Endometrial microvascular endothelial cells (primary cell): Measurements from ENCODE around the gene TP73. TPM values are rescaled to one million over a fixed set of nuclear protein-coding genes. Genes with fewer than 3 reads are reported as not detected.

Experiments
- in situ Hi-C: cut with HindIII; loops from 2 replicates; pipeline ENCODE4 v1.10.0; 2017; ENCODE audit warnings: low sequenced_read_pairs, low pct_unique_long_range_greater_than_20kb; ENCODE audit errors: inconsistent ontology term
- total RNA-seq: library from RNA; depleted of rRNA; stranded (reverse); fragments of >200 nt; gene quantifications from one replicate; pipeline ENCODE4 v1.2.3, GENCODE V29; 2015; ENCODE audit errors: inconsistent ontology term

The TP73 gene
- total RNA-seq, 1 donor from 2014 or later: not detected

DNA sequence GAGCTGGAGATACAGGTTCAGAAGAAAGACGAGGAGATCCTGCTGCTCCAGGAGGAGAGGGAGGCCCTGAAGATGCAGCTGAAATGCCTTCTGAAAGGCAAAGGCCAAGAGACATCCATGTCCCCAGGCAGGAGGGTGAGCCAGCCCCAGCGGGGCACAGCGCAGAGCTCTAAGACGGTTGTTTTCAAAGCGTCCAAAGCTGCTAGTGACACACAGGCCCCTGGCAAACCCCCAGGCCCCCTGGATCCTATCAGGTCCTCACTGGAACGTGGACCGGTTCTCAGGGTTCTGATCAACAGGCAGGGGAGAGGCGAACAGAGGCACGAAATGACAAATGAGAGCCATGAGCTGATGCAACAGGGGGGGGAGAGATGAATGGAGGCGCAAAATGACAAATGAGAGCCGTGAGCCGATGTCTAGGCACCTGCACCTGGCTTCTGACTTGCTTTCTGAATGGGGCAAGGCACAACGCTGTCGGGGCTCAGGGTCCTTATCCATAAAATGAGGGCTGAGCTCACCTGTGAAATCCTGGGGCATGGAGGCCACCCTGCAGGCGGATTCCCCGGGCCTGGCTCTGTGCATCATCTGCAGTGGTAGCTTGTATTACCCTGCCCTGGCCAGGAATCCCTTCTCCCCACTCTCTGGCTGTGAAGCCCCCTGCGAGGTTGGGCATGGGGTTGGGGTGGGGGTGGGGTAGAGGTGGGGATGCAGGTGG, 109.1 kb downstream of the TP73 start:
- in situ Hi-C loops: no loop called here

DNA sequence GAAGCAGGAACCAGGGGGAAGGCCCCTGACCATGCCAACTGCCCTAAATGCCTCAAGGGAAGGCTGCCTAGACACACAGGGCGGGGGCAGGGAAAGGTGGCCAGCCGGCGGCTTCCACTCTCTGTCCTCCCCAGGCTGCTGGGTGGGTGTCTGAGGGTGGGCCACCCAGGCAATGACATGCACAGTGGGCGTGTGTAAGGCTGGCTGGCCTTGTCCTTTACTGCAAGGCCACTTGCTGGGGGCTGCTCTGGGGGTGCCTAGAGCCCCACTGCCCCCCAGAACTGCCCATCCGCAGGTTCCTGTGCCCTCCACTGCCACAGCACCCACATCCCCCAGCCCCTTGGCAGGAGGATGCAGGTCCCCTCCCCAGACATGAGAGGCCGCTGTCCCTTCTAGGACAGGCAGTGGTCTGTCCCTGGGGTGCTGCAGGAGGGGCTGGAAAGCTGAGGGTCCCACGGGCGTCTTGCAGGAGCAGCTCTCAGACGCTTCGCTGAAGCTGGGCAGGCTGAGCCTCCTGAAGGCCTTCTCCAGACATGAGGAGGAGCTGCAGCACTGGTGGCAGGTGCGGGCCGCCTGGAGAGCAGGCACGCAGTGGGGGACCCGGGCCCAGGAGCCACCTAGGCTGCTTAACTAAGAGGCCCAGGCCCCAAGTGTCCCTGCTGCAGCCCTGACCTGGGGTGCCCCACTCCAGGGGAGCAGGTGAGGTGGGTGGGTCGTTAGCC, 110.0 kb downstream of the TP73 start:
- in situ Hi-C loops: no loop called here

DNA sequence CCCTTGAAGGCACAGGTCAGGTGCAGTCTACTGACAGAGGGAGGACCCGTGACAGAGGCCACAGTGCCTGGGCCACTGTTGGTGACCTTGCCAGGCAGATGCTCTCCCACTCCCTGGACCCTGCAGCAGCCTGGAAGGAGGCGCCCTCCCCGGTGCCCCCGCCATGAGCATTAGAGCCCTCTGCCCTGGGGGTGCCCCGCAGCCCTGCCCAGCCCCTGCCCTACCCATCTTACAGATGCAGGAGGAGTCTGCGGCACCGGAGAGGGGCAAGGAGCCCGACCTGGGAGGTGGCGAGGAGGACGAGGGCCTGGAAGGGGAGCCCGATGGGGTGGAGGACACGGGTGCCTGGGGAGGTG, 110.5 kb downstream of the TP73 start:
- in situ Hi-C loops: no loop called here

DNA sequence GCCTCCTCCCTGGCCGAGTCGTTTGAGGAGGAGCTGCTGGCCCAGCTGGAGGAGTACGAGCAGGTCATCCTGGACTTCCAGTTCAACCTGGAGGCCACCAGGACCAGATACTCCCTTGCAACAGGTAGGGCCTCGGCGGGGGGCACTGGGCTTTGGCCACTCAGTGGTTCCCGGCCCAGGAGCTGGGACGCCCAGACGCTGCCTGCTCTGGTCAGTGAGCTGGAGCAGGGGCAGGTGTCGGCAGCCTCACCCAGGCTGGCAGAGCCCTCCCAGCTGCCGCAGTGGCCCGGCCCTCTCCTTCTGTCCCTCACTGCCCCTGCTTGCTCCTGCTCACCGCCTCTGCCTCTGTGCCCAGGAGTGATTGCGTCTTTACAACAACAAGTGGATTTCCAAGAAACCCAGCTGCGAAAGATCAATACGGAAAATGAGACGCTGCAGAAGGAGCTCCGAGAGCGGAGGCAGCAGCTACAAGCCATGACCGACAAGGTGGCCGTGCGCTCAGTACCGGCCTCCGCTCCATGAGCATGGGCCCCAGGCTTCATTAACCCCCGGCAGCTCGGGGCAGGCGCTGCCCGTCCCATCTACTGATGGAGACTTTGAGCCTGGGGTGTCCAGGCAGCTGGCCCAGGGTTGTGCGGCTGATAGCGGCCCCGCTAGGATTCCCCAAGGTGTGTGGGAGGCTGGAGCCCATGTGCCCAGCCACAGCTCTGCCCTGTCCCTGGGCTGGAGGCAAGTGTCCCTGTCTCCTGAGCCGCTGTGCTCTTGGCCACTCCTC, 111.2 kb downstream of the TP73 start:
- in situ Hi-C loops: no loop called here

- in situ Hi-C loops: no loop called here
These were observed 115.1 kb downstream of the TP73 start for GRCh38 chr1:3767328-3767925.

- in situ Hi-C loops: no loop called here
These were observed 116.6 kb downstream of the TP73 start for GRCh38 chr1:3768811-3769390.

GRCh38 chr1:3770047-3770765, 117.9 kb downstream of the TP73 start:
- in situ Hi-C loops: no loop called here

GRCh38 chr1:3771108-3772026, 119.1 kb downstream of the TP73 start:
- in situ Hi-C loops: no loop called here

- in situ Hi-C loops: no loop called here
These were observed 119.9 kb downstream of the TP73 start for GRCh38 chr1:3772027-3772714.

DNA sequence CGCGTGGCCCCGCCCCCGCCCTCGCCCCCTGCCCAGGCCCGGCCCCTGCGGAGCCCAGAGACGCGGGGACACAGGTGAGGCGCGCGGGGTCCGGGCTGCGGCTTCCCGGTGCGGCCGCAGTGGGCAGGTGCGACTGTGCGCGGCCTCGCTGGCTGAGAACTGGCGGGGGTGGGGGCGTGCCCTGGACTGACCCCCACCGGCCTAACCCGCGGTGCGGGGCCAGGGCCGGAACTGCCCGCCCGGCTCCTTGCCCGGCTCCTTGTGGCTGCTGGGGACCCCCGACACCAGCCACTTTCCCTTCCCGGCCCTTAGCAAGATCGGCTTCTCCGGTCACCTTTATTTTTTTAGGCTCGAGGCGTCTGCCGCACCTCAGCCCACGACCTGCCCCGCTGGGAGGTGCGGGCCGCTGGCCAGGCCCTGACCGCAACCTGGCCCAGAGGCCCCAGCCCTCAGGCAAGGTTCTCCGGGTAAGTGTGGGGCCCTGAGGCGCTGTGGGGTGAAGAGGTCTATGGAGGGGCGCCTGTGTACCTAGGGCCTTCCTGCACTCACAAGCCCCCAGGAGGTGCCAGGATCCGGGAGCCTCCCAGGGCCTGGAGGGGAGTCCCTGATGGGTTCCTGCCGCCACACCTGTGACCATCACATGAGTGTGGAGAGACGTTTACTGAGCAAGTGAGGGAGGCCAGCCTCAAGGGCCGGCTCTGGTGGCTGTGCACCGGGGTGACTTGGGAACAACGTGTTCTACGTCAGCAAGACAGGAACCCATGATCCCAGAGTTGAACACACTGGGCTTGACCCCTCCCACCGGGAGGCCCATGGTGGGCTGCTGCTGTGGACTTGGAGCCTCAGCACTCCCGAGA, 120.6 kb downstream of the TP73 start, which contains the start of gene SMIM1:
Gene SMIM1, plus strand, starts transcription at position 35 of the 857 bp plus-strand sequence. CDS start 2,625 bp downstream, outside the sequence.
- in situ Hi-C loops: no loop called here

GRCh38 chr1:3773572-3774275, 121.4 kb downstream of the TP73 start:
- in situ Hi-C loops: no loop called here

DNA sequence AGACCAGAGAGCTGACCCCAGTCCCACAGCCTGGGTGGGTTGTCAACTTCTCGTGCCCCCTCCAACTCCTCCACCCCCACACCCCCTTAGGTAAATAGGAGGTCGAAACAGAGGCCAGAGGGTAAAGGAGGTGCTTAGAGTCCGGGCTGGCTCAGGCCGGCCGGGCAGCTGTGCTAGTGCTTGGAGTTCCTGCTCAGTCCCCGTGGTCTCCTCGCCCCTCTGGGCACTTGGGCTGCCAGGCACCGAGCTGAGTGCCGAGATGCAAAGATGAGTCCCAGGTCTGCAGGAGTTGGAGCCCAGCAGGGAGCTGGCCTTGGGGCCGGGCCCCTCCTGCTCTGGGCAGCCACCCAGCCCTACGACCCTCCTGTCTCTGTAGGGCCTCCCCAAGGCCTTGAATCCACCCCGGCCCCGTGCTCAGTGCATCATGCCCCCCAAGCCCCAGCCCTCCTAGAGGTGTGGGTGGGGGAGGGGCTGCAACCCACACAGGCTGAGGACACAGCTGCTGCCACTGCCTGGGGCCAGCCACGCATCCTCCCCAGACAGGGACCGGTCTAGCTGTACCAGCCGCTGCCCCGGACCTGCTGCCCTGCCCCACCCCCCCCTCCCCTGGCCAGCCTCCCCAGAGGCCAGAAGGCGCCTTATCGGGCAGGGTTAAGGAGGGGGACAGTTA, 122.1 kb downstream of the TP73 start:
- in situ Hi-C loops: no loop called here

- in situ Hi-C loops: no loop called here
These were observed 122.7 kb downstream of the TP73 start for GRCh38 chr1:3774946-3775489.

DNA sequence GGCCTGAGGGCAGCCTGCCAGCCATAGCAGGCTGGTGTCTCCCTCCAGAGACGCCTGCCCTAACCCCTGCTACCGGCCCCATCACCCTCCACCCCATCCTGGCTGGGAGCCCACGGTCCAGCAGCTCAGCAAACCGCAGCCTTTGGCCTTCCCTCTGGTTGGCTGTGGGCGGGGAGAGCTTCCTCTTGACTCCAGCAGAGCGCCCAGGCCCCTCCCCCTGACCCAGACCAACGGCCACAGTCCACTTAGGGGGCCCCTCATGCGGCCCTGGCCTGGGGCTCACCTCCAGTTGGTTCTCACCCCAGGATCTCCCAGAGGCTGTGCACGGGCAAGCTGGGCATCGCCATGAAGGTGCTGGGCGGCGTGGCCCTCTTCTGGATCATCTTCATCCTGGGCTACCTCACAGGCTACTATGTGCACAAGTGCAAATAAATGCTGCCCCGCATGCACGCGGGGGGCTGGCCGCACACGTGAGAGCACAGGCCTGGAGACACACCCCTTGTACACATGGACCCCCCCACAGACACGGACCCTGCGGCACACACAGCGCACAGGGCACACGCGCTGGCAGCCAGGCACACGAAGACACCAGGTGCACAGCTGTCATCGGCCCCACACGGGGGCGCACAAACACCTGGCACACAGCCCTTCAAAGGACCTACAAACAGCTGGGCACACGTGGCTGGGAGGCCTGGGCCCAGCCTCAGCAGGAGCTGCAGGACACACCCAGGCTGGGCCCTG, 123.3 kb downstream of the TP73 start:
- in situ Hi-C loops: no loop called here
